NB4 (cell line): ENCODE results near the gene SUPT20H.

Experiments
- CTCF ChIP-seq: IDR thresholded peaks from one replicate; pipeline ENCODE4 v1.5.1; 2012; ENCODE audit warnings: low read depth, low read length
- POLR2A ChIP-seq: IDR thresholded peaks from 2 replicates; pipeline ENCODE4 v1.6.1; 2011; ENCODE audit warnings: mild to moderate bottlenecking; ENCODE audit not compliant: insufficient read length; ENCODE audit errors: extremely low read depth

- no peak for TF ChIP-seq CTCF
- no peak for TF ChIP-seq POLR2A
Measured at GRCh38 chr13:37094840-37095239, 35.4 kb upstream of the SUPT20H start.
